Tibial nerve (tissue), 4 donors: Measurements from ENCODE around the gene RBMS3. TPM values are rescaled to one million over a fixed set of nuclear protein-coding genes. Genes with fewer than 3 reads are reported as not detected.
A peak's percentile ranks its signal among the peaks of the same experiment; 100 is the strongest.

Experiments used
- DNase-seq, 2 donors: peaks; one replicate each; pipeline ENCODE4 v3.0.0-alpha.2; 2019; ENCODE audit warnings: low spot score in 2 of 2
- H3K27ac ChIP-seq, 4 donors: fragments of 200-600 bp; sonication (generic) in 3 of 4; one replicate each; pipeline ENCODE4 v1.5.1; 2017 to 2019; ENCODE audit warnings: mild to moderate bottlenecking in 1 of 4
- H3K27me3 ChIP-seq, 2 donors: fragments of 200-600 bp; sonication (generic) in 1 of 2; one replicate each; pipeline versions ENCODE4 v1.5.1 to v1.6.0; 2017 to 2019
- H3K36me3 ChIP-seq, 3 donors: fragments of 200-600 bp; sonication (generic); one replicate each; pipeline ENCODE4 v1.5.1; 2018 to 2019
- H3K4me1 ChIP-seq, 4 donors: fragments of 200-600 bp; sonication (generic) in 3 of 4; one replicate each; pipeline ENCODE4 v1.5.1; 2017 to 2019
- H3K4me3 ChIP-seq, 4 donors: fragments of 200-600 bp; sonication (generic) in 3 of 4; one replicate each; pipeline ENCODE4 v1.5.1; 2017 to 2019; ENCODE audit warnings: mild to moderate bottlenecking in 1 of 4, moderate library complexity in 1 of 4
- H3K9me3 ChIP-seq, 4 donors: fragments of 200-600 bp; sonication (generic) in 3 of 4; one replicate each; pipeline ENCODE4 v1.5.1; 2017 to 2019
- EP300 ChIP-seq, 2 donors: sonication (generic); formaldehyde crosslinking; IDR thresholded peaks; one replicate each; pipeline ENCODE4 v1.6.1; 2017; ENCODE audit warnings: antibody characterized with exemption in 2 of 2, mild to moderate bottlenecking in 1 of 2
- POLR2A ChIP-seq, 2 donors: fragments of 450-650 bp; IDR thresholded peaks; one replicate each; pipeline ENCODE4 v1.6.1; 2017; ENCODE audit warnings: antibody characterized with exemption in 2 of 2, mild to moderate bottlenecking in 2 of 2, moderate library complexity in 2 of 2
- WGBS, 2 donors: methylation state at CpG; one replicate each; pipeline ENCODE4 v1.1.5; 2018; 5-methylcytosine and 5-hydroxymethylcytosine counted together
- total RNA-seq, 4 donors: library from RNA; depleted of rRNA; stranded (reverse); fragments of >200 nt; gene quantifications; one replicate each; pipeline ENCODE4 v1.1.0, GENCODE V29; 2016
- TF ChIP-seq, protein P1 (sequence below), 5 experiments: fragments of 200-600 bp in 3 of 5; fragments of 450-650 bp in 2 of 5; sonication (generic) in 3 of 5; IDR thresholded peaks; one replicate each; pipeline ENCODE4 v1.5.1; 2016 to 2019; ENCODE audit warnings: antibody characterized with exemption in 5 of 5, mild to moderate bottlenecking in 3 of 5, moderate library complexity in 2 of 5

Gene RBMS3
- total RNA-seq, 4 donors from 2014 or later: 157 to 175 (median 161) TPM

DNA sequence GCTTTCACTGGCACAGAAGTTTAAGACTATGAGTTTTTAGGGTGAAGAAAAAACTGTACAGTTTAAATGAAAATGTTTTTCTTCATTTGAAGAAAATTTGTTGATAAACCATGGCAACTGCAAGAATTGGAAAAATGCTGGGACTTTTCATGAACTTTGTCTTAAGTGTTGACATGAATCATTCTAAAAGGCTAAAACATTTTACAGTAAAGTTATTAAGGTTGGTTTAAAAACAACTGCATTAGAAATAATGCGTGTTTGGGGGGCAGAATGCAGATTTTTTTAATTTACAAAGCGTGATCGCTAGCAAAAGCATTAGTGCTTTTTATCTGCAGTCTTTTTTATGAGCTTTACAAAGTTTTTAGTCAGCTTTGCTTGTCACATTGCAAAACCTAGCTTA, 723.6 kb downstream of the RBMS3 start:
- Histone ChIP-seq H3K36me3 (no peaks in the 10 kb centered on the region), H3K9me3 (no peaks in the 10 kb centered on the region), H3K27me3 (no peaks in the 10 kb centered on the region), H3K4me1 (peaks cover 0 to 5% (median 0%) of the 10 kb centered on the region in 4 donors), H3K4me3 (no peak overlapping the region), H3K27ac (peak overlapping the region in 1 of 4 donors; percentile 2)
- WGBS, 2 donors: 71 to 75% methylated on average over 3 of the region's 3 CpGs
- TF ChIP-seq POLR2A (IDR thresholded peaks at IDR 0.05): no peak
- TF ChIP-seq, protein P1, sequence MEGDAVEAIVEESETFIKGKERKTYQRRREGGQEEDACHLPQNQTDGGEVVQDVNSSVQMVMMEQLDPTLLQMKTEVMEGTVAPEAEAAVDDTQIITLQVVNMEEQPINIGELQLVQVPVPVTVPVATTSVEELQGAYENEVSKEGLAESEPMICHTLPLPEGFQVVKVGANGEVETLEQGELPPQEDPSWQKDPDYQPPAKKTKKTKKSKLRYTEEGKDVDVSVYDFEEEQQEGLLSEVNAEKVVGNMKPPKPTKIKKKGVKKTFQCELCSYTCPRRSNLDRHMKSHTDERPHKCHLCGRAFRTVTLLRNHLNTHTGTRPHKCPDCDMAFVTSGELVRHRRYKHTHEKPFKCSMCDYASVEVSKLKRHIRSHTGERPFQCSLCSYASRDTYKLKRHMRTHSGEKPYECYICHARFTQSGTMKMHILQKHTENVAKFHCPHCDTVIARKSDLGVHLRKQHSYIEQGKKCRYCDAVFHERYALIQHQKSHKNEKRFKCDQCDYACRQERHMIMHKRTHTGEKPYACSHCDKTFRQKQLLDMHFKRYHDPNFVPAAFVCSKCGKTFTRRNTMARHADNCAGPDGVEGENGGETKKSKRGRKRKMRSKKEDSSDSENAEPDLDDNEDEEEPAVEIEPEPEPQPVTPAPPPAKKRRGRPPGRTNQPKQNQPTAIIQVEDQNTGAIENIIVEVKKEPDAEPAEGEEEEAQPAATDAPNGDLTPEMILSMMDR (IDR thresholded peaks at IDR 0.05): no peak
- no peak for TF ChIP-seq EP300 (IDR thresholded peaks at IDR 0.05)
- no peak for DNase-seq

DNA sequence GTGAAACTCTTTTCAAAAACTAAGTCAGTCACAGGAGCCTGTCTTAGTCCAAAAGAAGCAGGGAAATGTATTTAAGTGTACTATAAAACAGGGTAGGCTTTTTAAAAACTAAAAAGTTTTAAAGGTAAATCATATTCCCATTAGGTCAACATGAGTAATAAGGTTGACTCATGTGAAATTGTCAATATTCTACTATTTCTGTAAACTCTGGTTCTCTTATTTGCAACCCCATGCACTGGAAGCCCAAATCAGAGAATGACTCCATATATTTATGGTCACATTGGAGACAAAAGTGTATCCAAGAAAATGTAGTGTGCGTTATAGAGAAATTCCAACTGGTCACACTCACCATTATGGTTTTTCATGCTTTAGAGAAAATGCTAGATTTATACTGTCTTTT, 725.2 kb downstream of the RBMS3 start:
- Histone ChIP-seq H3K36me3 (no peaks in the 10 kb centered on the region), H3K4me1 (peaks cover 0 to 5% (median 0%) of the 10 kb centered on the region in 4 donors), H3K4me3 (no peak overlapping the region), H3K9me3 (no peaks in the 10 kb centered on the region), H3K27ac (no peak overlapping the region), H3K27me3 (no peaks in the 10 kb centered on the region)
- 97 to 100% methylated on average over 1 of the region's 1 CpG for WGBS, 2 donors
- DNase-seq: no peak
- TF ChIP-seq EP300 (IDR thresholded peaks at IDR 0.05) (no peak), POLR2A (IDR thresholded peaks at IDR 0.05) (no peak)
- TF ChIP-seq, protein P1 (IDR thresholded peaks at IDR 0.05): no peak

- Histone ChIP-seq H3K9me3 (peaks cover 0 to 11% (median 0%) of the 10 kb centered on the region in 4 donors), H3K27ac (no peak overlapping the region), H3K27me3 (no peaks in the 10 kb centered on the region), H3K4me1 (peaks cover 0 to 5% (median 0%) of the 10 kb centered on the region in 4 donors), H3K36me3 (no peaks in the 10 kb centered on the region), H3K4me3 (no peak overlapping the region)
- no peak for DNase-seq
- TF ChIP-seq, protein P1 (IDR thresholded peaks at IDR 0.05): no peak
- no peak for TF ChIP-seq POLR2A (IDR thresholded peaks at IDR 0.05)
- TF ChIP-seq EP300 (IDR thresholded peaks at IDR 0.05): no peak
- 71 to 80% methylated on average over 1 of the region's 1 CpG for WGBS, 2 donors
These were observed 726.8 kb downstream of the RBMS3 start for GRCh38 chr3:30007668-30008067.

GRCh38 chr3:30011237-30011803, 730.4 kb downstream of the RBMS3 start:
- Histone ChIP-seq H3K4me3 (no peak overlapping the region), H3K36me3 (no peaks in the 10 kb centered on the region), H3K4me1 (no peaks in the 10 kb centered on the region), H3K27me3 (no peaks in the 10 kb centered on the region), H3K27ac (no peak overlapping the region), H3K9me3 (peaks cover 0 to 11% (median 0%) of the 10 kb centered on the region in 4 donors)
- TF ChIP-seq POLR2A (IDR thresholded peaks at IDR 0.05): no peak
- TF ChIP-seq, protein P1 (IDR thresholded peaks at IDR 0.05): no peak
- no peak for TF ChIP-seq EP300 (IDR thresholded peaks at IDR 0.05)
- no peak for DNase-seq
- WGBS, 2 donors: 92 to 96% methylated on average over 4 of the region's 4 CpGs

DNA sequence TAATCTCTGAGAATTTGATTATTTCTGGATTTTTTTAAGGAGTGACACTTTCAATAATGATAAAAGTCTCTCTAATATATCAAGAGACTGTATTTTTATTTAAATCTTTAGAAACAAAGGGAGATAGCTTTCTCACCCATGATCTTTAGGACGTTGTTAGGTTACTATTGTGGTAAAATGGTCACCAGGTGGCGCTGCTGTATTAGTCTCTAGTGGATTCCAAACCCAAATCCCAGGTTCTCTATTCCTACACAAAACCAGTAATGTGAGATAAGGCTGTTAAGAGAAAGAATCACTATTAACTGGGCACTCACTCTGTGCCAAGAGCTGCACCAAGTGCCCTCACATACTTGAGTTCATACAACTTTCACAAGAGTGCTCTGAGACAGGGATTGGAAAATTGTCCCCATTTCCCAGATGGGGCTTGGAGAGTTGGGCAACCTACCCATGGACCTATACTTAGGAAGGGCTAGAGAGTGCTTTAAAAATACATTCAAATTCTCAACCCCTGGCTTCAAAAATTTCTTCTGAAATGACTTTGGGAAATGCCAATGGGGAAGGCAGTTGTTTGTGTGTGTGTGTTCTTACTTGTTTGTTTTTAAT, 732.2 kb downstream of the RBMS3 start:
- 3 to 8% methylated on average over 2 of the region's 2 CpGs for WGBS, 2 donors
- TF ChIP-seq, protein P1 (IDR thresholded peaks at IDR 0.05): peak; percentile 47 to 60 (median 48)
- TF ChIP-seq POLR2A (IDR thresholded peaks at IDR 0.05) (no peak), EP300 (IDR thresholded peaks at IDR 0.05) (no peak)

More for the DNA sequence above, 732.2 kb downstream of the RBMS3 start:
- Histone ChIP-seq H3K9me3 (peaks cover 0 to 11% (median 0%) of the 10 kb centered on the region in 4 donors), H3K36me3 (no peaks in the 10 kb centered on the region), H3K4me1 (no peaks in the 10 kb centered on the region), H3K4me3 (no peak overlapping the region), H3K27me3 (no peaks in the 10 kb centered on the region), H3K27ac (no peak overlapping the region)
- peak; percentile 57 to 89 for DNase-seq
